ENCODE results near the gene SRPK3.

The SRPK3 gene

DNA sequence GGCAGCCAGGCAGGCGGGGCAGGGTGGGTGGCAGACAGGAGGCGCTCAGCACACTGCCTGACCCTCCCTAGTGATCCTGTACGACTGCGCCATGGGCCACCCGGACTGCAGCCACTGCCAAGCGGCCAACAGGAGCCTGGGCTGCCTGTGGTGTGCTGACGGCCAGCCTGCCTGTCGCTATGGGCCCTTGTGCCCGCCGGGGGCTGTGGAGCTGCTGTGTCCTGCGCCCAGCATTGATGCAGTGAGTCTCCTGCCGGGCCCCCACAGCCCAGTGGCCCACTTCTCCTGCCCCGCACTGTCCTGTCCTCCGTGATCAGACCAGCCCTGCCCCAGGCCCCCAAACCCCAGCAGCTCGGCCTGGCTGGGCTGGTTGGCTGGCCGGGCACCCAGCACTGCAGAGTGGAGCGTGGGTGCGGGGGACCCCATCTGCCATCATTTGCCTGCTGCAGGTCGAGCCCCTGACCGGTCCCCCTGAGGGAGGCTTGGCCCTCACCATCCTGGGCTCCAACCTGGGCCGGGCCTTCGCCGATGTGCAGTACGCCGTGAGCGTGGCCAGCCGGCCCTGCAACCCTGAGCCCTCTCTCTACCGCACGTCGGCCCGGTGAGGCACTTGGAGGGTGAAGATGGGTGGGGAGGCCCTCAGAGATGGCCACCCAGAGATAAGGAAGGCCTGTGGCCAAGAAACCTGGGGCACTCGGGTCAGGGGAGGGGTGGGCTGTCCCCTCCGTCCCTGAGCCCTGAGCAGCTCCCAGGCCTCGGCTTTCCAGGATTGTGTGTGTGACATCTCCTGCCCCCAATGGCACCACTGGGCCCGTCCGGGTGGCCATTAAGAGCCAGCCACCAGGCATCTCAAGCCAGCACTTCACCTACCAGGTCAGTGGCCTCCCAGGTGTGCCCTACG is 9.2 kb upstream of the SRPK3 start:
- no peak for DNase-seq

DNA sequence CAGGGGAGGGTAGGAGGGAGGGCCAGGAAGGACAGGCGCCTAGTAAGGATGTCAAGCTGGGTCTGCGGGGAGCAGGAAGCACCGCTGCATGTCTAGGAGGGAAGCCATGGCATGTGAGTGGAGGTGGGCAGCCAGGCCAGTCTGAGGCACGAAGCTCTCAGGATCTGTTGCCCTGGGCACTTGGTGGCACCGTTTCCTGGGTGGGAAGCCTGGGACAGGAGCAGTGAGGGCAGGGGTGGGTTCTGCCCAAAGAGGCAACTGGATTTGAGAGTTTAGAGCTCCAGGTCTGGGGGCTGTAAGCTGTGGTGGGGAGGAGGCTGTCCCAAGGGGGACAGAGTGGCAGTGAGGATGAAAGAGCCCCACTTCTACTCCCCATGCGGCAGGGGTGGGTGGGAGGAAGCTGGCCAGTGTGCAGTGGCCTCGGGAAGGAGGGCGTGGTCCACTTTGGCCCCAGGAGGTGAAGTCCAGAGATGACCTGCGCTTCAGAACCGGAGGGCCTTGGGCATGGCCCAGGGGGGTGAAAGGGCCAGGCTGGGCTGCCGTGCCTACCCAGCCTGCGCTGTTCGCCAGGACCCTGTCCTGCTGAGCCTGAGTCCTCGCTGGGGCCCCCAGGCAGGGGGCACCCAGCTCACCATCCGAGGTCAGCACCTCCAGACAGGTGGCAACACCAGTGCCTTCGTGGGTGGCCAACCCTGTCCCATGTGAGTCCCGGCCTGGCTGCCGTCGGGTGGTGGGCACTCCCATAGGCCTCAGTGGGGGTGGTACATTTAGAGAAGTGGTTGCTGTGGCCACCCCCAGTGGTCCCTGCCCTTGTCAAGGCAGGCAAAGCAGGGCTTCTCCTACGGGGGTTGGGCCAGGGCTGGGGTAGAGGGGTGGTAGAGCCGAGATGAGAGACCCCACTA is 8.3 kb upstream of the SRPK3 start:
- DNase-seq, result no peak

DNA sequence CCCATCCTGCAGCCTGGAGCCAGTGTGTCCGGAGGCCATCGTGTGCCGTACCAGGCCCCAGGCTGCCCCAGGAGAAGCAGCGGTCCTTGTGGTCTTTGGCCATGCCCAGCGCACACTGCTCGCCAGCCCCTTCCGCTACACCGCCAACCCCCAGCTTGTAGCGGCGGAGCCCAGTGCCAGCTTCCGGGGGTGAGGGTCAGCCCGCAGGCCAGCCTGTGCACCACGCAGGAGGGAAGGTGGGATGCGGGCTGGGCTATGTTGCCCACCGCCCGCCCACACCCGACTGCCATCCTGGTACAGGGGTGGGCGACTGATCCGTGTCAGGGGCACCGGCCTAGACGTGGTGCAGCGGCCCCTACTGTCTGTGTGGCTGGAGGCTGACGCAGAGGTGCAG is 7.6 kb upstream of the SRPK3 start:
- DNase-seq, result no peak

DNA sequence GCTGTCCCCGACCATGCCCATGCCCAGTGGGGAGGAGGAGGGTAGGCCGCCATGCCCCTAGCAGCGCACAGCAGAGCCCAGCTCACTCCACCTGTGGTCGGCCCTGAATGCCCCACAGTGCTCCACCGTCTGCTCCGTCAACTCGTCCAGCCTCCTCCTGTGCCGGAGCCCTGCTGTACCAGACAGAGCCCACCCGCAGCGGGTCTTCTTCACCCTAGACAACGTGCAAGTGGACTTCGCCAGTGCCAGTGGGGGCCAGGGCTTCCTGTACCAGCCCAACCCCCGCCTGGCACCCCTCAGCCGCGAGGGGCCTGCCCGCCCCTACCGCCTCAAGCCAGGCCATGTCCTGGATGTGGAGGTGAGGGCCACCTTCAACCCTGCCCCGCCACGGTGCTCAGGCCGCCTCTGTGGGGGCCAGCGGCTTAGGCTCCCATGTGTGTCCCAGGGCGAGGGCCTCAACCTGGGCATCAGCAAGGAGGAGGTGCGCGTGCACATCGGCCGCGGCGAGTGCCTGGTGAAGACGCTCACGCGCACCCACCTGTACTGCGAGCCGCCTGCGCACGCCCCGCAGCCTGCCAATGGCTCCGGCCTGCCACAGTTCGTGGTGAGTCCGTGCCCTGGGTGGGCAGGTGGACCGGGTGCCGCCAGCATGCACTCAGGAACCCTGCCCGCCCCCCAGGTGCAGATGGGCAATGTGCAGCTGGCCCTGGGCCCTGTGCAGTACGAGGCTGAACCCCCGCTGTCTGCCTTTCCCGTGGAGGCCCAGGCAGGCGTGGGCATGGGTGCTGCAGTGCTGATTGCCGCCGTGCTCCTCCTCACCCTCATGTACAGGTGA is 6.9 kb upstream of the SRPK3 start:
- DNase-seq, result no peak

DNA sequence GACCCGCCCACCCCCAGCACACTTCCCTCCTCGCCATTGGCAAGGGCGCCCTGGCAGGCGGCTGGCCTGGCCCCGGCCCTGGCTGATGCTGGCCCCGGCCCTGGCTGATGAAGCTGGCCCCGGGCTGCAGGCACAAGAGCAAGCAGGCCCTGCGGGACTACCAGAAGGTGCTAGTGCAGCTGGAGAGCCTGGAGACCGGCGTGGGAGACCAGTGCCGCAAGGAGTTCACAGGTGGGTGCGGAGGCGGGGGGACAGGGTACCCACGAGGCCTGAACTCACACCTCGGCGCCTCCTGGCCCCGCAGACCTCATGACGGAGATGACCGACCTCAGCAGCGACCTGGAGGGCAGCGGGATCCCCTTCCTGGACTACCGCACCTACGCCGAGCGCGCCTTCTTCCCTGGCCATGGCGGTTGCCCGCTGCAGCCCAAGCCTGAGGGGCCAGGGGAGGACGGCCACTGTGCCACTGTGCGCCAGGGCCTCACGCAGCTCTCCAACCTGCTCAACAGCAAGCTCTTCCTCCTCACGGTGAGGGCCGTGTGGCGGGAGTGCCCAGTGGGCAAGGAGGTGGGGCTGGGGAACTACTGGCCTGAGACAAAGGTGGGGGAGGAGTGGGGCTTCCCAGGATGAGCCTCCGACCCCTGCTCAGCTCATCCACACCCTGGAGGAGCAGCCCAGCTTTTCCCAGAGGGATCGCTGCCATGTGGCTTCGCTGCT is 6.1 kb upstream of the SRPK3 start:
- no peak for DNase-seq

DNA sequence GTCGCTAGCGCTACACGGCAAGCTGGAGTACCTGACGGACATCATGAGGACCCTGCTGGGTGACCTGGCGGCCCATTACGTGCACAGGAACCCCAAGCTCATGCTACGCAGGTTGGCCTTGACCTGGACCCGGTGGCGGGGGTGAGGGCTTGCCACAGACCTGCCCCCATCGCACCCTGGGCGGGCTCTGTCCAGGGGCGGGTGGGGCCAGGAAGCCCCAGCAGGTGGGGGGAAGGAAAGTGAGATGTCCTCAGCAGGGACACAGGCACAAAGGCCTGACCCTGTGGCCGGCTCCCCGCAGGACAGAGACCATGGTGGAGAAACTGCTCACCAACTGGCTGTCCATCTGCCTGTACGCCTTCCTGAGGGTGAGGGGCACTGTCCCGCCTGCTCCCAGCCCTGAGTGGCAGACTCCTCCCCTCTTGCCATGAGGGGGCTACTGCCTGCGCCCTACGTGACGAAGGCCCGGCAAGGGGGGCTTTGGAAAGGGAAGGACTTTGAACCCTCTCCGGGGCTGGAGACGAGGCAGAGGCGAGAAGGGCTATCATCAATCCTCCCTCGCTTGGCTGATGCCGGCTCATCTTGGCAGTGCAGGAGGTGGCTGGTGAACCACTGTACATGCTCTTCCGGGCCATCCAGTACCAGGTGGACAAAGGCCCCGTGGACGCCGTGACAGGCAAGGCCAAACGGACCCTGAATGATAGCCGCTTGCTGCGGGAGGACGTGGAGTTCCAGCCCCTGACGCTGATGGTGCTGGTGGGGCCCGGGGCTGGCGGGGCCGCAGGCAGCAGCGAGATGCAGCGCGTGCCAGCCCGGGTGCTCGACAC is 5.3 kb upstream of the SRPK3 start:
- DNase-seq, result no peak

DNA sequence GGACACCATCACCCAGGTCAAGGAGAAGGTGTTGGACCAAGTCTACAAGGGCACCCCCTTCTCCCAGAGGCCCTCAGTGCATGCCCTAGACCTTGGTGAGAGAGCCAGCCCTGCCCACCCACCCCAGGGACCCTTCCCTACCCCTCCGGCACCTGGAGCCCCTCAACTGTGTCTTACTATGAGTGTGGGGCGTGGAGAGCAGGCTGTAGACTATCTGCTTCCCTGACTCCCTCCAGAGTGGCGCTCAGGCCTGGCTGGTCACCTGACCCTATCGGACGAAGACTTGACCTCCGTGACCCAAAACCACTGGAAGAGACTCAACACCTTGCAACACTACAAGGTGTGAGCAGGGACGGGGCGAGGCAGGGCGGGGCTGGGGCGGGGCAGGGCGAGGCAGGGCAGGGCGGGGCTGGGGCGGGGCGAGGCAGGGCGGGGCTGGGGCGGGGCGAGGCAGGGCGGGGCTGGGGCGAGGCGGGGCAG is 4.7 kb upstream of the SRPK3 start:
- DNase-seq, result no peak

DNA sequence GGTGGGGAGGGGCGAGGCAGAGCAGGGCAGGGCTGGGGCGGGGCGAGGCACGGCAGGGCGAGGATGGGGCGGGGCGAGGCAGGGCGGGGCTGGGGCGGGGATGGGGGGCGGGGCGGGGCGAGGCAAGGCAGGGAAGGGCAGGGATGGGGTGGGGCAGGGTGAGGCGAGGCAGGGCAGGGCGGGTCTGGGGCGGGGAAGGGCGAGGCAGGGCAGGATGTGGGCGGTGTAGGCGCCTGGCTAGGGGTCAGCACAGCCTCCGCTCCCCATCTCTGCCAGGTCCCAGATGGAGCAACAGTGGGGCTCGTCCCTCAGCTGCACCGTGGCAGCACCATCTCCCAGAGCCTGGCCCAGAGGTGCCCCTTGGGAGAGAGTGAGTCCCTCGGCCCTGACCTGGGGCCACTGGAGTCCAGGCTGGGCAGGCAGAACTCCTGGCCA is 4.2 kb upstream of the SRPK3 start:
- no peak for DNase-seq

- DNase-seq, result no peak
Measured at GRCh38 chrX:153777261-153778090, 3.4 kb upstream of the SRPK3 start.

DNA sequence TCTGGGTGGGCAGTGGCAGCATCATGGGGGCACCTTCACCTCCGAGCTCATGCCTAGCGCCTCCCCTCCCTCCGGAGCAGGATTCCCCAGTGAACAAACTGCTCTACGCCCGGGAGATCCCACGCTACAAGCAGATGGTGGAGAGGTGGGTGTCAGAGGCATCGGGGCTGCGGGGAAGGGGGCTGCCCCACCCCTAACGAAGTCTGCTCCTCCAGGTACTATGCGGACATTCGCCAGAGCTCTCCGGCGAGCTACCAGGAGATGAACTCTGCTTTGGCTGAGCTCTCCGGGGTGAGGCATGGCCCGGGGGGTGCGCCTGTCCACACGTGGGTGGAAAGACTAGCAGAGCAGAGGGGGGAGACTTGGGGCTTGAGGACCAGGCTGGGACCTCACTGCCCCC is 2.7 kb upstream of the SRPK3 start:
- no peak for DNase-seq

- DNase-seq, result no peak
Measured at GRCh38 chrX:153778684-153779101, 2.1 kb upstream of the SRPK3 start.

GRCh38 chrX:153779891-153780677 is 757 bp upstream of the SRPK3 start:
- DNase-seq, result no peak

DNA sequence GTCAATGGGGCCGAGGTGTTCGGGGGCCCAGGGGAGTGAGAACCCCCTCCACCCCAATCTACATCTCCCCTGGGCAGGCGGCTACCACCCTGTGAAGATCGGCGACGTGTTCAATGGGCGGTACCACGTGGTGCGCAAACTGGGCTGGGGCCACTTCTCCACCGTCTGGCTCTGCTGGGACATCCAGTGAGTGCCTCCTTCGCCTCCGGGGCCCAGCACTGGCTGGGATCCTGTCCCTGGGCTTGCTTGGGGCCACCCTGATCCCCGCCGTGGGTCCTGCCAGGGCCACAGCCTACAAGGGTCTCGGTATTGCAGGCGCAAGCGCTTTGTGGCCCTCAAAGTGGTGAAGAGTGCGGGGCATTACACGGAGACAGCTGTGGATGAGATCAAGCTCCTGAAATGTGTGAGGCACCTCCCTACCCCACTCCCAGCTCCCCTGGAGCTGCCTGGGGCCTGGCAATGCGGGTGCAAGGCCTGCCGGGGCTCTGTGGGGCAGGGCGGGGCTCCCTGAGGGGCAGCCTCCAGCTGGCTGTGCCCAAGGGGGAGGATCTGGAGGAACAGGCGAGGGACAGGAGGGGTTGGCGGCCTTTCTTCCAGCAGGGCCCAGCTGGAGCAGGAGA is 697 bp downstream of the SRPK3 start:
- DNase-seq, result no peak

GRCh38 chrX:153782313-153782712 is 1.5 kb downstream of the SRPK3 start:
- no peak for DNase-seq

- DNase-seq, result no peak
Measured at GRCh38 chrX:153782871-153783270, 2.0 kb downstream of the SRPK3 start.

DNA sequence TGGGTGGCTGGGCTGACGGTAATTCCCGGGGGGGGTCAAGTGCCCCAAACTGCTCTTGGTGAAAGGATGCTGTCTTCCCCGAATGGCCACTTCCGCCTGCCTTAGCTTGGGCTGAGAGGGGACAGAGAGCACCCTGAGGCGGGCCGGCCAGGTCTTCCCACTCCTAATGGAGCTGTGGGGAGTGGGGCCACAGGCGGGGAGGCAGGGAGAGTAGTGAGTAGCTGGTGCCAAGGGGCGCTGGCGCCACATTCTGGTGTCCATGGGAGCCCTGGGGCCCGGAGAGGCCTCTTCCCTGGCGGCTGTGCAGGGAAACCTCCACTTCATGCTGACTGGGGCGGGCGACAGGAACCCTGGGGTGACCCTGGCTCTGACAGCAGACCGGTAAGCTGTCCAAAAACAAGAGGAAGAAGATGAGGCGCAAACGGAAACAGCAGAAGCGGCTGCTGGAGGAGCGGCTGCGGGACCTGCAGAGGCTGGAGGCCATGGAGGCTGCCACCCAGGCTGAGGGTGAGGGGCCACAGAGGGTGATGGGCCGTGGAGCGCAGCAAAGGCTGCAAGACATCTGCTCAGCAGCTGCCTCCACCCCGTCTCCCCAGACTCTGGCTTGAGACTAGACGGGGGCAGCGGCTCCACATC is 2.7 kb downstream of the SRPK3 start:
- DNase-seq, result no peak

DNA sequence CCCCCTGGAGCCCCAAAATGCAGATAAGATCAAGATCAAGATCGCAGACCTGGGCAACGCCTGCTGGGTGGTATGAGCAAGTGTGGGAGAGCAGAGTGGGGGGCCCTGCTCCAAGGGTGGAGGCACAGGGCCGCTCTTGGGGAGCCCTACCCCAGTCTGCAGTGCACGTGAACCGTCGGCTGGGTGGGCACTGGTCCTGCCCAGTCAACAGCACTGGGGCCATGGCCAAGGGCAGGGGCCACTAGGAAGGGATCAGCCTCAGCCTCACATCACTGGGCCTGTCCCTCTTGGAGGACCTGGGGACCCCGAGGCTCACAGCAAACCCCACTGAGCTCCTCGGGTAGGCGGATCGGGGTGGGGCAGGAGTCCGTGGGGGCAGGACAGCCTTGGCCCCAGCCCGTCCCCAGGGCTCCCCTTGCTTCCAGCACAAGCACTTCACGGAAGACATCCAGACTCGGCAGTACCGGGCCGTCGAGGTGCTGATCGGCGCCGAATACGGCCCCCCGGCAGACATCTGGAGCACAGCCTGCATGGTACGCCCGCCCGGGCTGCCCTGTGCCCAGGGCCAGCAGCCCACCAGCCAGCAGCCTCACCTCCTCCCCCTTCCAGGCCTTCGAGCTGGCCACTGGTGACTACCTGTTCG is 3.6 kb downstream of the SRPK3 start:
- no peak for DNase-seq

- DNase-seq, result no peak
Measured at GRCh38 chrX:153786669-153787068, 5.8 kb downstream of the SRPK3 start.
